Thyroid gland (tissue), 4 donors: ENCODE measurements around the gene XRCC4.

Source experiments
- POLR2A ChIP-seq, 2 donors: fragments of 450-650 bp; IDR thresholded peaks; one replicate each; pipeline ENCODE4 v1.6.1; 2017; ENCODE audit warnings: antibody characterized with exemption in 2 of 2, mild to moderate bottlenecking in 2 of 2, moderate library complexity in 1 of 2
- TF ChIP-seq, protein P1 (sequence below), 6 experiments: fragments of 200-600 bp in 3 of 6; fragments of 450-650 bp in 3 of 6; sonication (generic) in 3 of 6; IDR thresholded peaks; one replicate each; pipeline ENCODE4 v1.5.1; 2016 to 2019; ENCODE audit warnings: antibody characterized with exemption in 6 of 6, mild to moderate bottlenecking in 2 of 6, inconsistent platforms in 1 of 6, moderate library complexity in 1 of 6

DNA sequence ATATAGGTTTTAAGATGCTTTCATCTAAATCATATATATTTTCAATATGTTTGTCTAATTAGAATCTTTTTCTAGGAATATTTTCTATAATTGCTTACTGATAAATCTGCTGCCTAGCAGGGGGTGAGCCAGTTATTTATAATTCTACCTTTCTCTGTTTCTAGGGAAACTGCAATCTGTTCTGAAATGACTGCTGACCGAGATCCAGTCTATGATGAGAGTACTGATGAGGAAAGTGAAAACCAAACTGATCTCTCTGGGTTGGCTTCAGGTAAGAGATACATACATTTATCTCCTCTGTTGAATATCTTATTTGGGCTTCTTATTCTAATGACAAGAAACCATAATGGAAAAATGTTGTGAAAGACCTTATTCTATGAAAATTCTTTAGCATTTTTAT lies 127.3 kb downstream of the XRCC4 start:
- no peak for TF ChIP-seq POLR2A (IDR thresholded peaks at IDR 0.05)
- TF ChIP-seq, protein P1, sequence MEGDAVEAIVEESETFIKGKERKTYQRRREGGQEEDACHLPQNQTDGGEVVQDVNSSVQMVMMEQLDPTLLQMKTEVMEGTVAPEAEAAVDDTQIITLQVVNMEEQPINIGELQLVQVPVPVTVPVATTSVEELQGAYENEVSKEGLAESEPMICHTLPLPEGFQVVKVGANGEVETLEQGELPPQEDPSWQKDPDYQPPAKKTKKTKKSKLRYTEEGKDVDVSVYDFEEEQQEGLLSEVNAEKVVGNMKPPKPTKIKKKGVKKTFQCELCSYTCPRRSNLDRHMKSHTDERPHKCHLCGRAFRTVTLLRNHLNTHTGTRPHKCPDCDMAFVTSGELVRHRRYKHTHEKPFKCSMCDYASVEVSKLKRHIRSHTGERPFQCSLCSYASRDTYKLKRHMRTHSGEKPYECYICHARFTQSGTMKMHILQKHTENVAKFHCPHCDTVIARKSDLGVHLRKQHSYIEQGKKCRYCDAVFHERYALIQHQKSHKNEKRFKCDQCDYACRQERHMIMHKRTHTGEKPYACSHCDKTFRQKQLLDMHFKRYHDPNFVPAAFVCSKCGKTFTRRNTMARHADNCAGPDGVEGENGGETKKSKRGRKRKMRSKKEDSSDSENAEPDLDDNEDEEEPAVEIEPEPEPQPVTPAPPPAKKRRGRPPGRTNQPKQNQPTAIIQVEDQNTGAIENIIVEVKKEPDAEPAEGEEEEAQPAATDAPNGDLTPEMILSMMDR (IDR thresholded peaks at IDR 0.05) = no peak
